Measurements from ENCODE around the gene MS4A15.

The MS4A15 gene

DNA sequence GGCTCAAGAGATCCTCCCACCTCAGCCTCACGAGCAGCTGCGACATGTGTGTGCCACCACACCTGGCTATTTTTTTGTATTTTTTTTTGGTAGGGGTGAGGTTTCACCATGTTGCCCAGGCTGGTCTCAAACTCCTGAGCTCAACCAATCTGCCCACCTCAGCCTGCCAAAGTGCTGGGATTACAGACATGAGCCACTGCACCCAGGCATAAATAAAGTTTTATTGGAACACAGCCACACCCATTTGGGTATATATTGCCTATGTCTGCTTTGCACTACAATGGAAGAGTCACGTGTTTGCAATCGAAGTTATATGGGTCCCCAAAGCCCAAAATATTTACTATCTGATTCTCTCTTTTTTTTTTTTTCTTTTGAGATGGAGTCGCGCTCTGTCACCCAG is 1.8 kb upstream of the MS4A15 start:
- no peak for DNase-seq

- no peak for DNase-seq
These were observed 649 bp downstream of the MS4A15 start for GRCh38 chr11:60757231-60757800.

DNA sequence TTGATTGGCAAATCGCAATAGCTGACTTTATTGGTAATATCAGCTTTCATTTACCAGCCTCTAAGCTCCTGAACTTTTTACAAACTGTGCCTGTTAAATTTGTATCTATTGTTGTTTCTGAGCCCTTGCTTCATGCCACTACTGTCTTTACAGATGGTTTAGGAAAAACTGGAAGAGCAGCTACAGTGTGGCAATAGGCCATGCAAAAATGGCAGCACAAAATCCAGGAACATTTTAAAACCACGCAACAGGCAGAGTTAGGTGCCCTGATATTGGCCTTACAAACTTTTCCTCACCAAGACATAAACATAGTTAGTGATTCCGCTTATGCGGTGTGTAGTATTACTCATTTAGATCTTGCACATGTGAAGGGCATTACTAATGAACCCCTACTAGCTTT is 2.0 kb downstream of the MS4A15 start:
- peak in 1 of 4 experiments; percentile 17 for DNase-seq

DNA sequence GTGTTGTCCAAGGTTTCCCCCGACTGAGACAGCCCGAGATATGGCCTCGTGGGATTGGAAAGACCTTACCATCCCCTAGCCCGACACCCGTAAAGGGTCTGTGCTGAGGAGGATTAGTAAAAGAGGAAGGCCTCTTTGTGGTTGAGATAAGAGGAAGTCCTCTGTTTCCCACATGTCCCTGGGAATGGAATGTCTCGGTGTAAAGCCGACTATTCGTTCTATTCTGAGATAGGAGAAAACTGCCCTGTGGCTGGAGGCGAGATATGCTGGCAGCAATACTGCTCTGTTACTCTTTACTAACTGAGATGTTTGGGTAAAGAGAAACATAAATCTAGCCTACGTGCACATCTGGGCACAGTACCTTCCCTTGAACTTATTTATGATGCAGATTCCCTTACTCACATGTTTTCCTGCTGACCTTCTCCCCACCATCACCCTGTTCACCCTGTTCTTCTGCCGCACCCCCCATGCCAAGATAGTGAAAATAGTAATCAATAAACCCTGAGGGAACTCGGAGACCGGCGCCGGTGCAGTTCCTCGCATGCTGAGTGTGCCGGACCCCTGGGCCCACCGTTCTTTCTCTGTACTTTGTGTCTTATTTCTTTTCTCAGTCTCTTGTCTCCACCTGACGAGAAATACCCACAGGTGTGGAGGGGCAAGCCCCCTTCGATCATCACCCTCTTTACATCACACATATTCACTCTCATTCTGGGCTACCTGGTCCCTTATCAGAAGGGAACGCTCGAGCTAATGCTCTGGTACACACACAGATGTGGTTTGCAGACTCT is 3.0 kb downstream of the MS4A15 start:
- peak; percentile 54 to 66 (median 64) for DNase-seq

GRCh38 chr11:60761436-60762190 is 4.9 kb downstream of the MS4A15 start:
- peak in 2 of 4 experiments; percentile 43 to 44 for DNase-seq

GRCh38 chr11:60762851-60763691 is 6.4 kb downstream of the MS4A15 start:
- DNase-seq, result peak in 3 of 4 experiments; percentile 9 to 32 (median 21)

DNA sequence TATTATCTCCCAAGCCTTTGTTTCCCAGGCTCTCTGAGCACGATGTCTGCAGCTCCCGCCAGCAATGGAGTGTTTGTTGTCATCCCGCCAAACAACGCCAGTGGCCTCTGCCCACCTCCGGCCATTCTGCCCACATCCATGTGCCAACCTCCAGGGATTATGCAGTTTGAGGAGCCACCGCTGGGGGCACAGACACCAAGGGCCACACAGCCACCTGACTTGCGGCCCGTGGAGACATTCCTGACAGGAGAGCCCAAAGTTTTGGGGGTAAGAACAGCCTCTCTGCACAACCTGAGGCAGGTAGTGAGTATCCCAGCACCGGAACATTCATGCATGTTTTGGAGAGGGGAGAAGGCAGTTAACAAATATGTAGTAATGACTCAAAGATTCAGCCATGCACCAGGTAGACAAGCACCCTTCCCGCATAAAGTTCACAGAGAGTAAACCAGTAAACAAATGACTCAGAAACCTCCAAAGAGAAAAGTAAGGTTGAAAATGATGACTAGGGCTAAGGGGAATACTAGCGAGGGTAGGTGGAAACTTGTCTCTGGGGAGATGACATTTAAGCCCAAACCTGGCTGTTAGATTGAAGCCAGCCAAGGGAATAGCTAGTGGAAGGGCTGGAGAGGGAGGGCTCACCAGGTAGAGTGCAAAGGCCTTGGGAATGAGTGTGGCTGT is 7.2 kb downstream of the MS4A15 start:
- DNase-seq, result no peak

DNA sequence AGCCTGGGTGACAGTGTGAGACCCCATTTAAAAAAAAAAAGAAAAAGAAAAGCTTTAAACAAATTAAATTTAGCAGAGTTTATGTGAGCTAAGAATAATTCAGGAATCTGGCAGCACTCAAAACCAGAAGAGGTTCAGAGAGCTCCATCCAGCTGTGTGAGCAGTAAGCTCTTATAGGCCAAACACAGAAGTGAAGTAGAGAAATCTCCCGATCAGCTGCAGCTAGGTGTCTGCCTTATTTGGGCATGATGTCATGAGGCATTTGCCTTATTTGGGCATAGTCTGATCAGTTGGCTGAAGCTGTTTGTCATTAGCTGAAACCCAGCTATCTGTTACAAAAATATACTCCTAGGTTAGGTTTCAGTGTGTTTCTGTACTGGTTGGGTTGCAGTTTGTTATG is 8.2 kb downstream of the MS4A15 start:
- no peak for DNase-seq

GRCh38 chr11:60765355-60765754 is 8.7 kb downstream of the MS4A15 start:
- no peak for DNase-seq

DNA sequence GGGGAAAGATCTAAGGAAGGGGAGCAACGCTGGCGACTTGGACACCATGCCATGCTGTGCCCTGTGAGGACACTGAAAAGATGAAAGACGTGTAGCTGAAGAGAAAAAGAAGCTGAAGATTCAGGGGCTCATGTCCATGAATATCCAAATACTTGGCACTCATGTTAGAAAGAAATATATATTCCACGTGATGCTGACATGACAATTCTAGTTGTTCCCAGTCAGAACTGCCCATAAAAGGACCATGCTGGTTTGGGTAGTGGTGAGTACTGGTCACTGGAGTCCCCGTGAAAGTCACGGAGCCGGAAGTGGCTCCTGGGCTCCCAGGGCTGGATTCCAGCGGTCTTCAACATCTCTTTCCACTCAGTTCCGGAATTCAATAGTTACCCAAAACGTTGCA is 9.9 kb downstream of the MS4A15 start:
- no peak for DNase-seq

DNA sequence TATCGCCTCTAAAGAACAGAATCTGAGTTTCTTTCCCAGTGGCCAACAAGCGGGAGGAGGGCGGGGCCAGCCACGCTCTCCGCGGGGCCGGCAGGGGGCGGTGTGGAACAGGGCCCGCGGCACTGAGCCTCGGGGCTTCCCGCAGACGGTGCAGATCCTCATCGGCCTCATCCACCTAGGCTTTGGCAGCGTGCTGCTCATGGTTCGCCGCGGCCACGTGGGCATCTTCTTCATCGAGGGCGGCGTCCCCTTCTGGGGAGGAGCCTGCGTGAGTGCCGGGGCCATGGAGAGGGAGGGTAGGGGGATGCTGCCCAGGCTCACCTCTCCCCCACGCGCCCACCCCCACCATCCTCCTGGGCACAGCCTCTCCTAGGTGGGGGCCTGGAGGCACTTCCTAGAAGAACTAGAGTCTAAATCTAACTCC is 10.7 kb downstream of the MS4A15 start:
- peak in 1 of 4 experiments; percentile 17 for DNase-seq

DNA sequence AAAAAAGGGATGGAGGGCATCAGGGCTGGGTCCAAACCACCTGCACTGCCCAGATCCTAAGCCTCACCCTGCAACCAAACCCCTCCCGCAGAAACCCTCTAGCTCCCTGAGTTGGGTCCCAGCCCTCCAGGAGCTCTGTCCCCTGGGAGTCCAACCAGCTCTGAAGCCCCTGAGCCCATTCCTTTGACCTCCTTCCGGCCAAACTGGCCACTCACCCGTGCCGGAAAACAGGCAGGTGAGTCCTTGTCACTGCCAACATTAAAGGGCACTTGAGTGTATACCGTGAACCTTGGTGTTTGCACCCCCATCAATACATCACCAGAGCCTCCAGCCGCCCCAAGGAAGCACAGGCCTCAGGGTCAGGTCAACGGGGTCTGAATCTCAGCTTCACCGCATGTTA is 11.5 kb downstream of the MS4A15 start:
- DNase-seq, result no peak

DNA sequence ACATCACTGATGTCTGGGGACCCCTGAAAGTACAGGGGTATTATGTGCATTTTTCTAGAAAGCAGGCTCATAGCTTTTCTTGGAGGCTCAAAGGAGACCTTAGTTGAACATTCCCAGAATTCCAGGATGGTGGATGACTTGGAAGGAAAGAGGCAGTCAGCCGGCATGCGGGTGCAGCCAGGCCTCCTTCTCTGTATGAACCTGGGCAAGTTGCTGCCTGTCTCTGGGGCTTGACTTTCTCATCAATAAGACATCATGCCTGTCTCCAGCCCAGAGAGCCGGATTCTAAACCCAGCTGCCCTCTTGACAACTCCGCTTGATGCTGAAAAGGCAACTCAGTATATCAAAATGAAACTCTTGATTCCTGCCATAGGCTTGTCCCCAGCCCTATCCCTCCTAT is 12.6 kb downstream of the MS4A15 start:
- DNase-seq, result no peak

DNA sequence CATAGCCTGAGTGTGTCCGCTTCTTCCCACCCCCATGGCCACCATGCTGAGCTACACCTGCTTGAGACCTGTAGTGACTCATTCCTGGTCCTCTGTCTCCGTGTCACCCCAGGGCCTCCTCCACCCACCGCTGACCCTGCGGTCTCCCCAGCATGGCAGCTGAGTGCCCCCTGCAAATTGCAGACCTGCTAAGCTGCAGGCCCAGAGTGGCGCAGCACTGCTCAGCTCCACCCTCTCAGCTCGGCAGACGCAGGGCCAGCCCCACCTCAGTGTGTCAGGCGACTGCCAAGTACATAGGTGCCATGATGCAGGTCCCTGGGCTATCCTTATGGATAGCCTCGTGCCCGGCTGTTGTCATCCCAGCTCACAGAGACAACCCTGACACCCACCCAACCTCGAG is 13.1 kb downstream of the MS4A15 start:
- no peak for DNase-seq

- no peak for DNase-seq
These were observed 14.5 kb downstream of the MS4A15 start for GRCh38 chr11:60771146-60771545.

GRCh38 chr11:60771879-60772525 is 15.3 kb downstream of the MS4A15 start:
- DNase-seq, result no peak

DNA sequence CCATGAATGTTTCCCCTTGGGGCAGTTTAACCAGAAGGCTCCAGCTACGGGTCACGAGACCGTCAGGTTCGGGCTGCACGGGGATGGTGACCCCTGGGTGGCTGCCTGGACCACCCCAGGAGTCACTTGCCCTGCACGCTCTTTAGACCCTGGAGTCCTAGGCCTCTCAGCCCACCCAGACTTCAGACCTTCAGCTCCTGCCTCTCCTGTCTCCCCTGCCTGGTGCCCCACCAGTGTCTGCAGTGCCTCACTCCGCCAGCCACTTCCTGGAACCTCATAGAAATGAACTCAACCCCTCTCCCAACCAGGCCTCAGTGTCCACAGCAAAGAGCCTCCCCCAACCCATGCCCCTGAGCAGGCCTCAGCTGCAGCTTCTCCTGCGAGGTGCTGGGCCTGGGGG is 16.0 kb downstream of the MS4A15 start:
- DNase-seq, result no peak

DNA sequence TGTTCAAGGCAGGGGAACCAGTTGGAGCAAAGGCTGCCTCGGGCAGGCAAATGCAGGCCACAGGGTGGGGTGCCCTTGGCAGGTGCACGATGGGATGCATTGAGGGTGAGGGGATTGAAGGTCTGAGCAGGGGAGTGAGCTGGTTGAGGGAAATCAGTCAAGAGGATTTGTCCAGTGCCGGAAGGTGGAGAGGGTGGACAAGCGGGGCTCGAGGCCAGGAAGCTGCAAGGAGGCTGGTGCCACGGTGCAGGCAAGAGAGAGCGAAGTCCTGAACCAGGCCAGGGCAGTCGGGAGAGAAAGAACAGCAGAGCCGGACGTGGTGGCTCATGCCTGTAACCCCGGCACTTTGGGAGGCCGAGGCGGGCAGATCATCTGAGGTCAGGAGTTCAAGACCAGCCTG is 18.1 kb downstream of the MS4A15 start:
- DNase-seq, result no peak

GRCh38 chr11:60775420-60775961 is 18.8 kb downstream of the MS4A15 start:
- peak; percentile 87 to 92 (median 90) for DNase-seq

GRCh38 chr11:60776167-60776566 is 19.5 kb downstream of the MS4A15 start:
- no peak for DNase-seq

- no peak for DNase-seq
These were observed 20.4 kb downstream of the MS4A15 start for GRCh38 chr11:60777106-60777505.

Data from suppressor macrophage (primary cell).